Thyroid gland (tissue), 4 donors: Measurements from ENCODE around the gene LRP2BP.
"Not testable (repeated sequence)": the region's sequence is repeated elsewhere in the genome, so short reads cannot be mapped to it uniquely, and the experiment has no call there.

Experiments used
- POLR2A ChIP-seq, 2 donors: fragments of 450-650 bp; IDR thresholded peaks; one replicate each; pipeline ENCODE4 v1.6.1; 2017; ENCODE audit warnings: antibody characterized with exemption in 2 of 2, mild to moderate bottlenecking in 2 of 2, moderate library complexity in 1 of 2
- TF ChIP-seq, protein P1 (sequence below), 6 experiments: fragments of 200-600 bp in 3 of 6; fragments of 450-650 bp in 3 of 6; sonication (generic) in 3 of 6; IDR thresholded peaks; one replicate each; pipeline ENCODE4 v1.5.1; 2016 to 2019; ENCODE audit warnings: antibody characterized with exemption in 6 of 6, mild to moderate bottlenecking in 2 of 6, inconsistent platforms in 1 of 6, moderate library complexity in 1 of 6

DNA sequence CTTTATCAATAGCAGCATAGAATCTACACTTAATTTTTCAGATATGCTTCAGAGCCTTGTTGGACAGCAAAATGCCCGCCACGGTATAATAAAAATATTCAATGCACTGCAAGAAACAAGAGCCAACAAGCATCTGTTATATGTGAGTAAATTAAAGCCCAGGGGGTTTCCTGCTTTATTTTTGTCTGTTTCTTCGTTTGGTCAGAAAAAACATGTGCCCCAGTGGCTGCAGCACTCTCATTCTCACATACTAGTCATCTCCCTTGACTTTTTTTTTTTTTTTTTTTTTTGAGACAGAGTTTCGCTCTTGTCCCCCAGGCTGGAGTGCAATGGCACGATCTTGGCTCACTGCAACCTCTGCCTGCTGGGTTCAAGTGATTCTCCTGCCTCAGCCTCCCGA, 33.2 kb downstream of the LRP2BP start:
- TF ChIP-seq, protein P1, sequence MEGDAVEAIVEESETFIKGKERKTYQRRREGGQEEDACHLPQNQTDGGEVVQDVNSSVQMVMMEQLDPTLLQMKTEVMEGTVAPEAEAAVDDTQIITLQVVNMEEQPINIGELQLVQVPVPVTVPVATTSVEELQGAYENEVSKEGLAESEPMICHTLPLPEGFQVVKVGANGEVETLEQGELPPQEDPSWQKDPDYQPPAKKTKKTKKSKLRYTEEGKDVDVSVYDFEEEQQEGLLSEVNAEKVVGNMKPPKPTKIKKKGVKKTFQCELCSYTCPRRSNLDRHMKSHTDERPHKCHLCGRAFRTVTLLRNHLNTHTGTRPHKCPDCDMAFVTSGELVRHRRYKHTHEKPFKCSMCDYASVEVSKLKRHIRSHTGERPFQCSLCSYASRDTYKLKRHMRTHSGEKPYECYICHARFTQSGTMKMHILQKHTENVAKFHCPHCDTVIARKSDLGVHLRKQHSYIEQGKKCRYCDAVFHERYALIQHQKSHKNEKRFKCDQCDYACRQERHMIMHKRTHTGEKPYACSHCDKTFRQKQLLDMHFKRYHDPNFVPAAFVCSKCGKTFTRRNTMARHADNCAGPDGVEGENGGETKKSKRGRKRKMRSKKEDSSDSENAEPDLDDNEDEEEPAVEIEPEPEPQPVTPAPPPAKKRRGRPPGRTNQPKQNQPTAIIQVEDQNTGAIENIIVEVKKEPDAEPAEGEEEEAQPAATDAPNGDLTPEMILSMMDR (IDR thresholded peaks at IDR 0.05), result not testable (repeated sequence)
- TF ChIP-seq POLR2A (IDR thresholded peaks at IDR 0.05), result not testable (repeated sequence)
